ENCODE data around the gene ROBO2. TPM values are rescaled to one million over a fixed set of nuclear protein-coding genes. Genes with fewer than 3 reads are reported as not detected.

The ROBO2 gene
- polyA plus RNA-seq, 2 of the 4 experiments (the other 2 are of a cell fraction), result 0.04 TPM; not detected in 1

GRCh38 chr3:77328690-77329089 lies 288.8 kb downstream of the ROBO2 start:
- no peak overlapping the region for H3K4me2 ChIP-seq
- no peaks in the 10 kb centered on the region for H3K4me1 ChIP-seq
- CTCF ChIA-PET, result no interaction called here
- POLR2A ChIA-PET, result no interaction called here
- no peaks in the 10 kb centered on the region for H3K9me3 ChIP-seq
- TF ChIP-seq KDM1A (IDR thresholded peaks at IDR 0.05; ENCODE audit: low read depth) (no peak), CBX8 (IDR thresholded peaks at IDR 0.05) (no peak), MAX (IDR thresholded peaks at IDR 0.05) (no peak), BHLHE40 (IDR thresholded peaks at IDR 0.05; ENCODE audit: low read depth, low read length) (no peak), POLR2A (IDR thresholded peaks at IDR 0.05; ENCODE audit: low read length) (no peak), HEYL (CRISPR knock-in tag; IDR thresholded peaks at IDR 0.05) (no peak), RFX5 (IDR thresholded peaks at IDR 0.05) (no peak)
- no peak overlapping the region for H3K27ac ChIP-seq
- FAIRE-seq (no peak), DNase-seq (ENCODE audit: low read depth in 1 of 2, low spot score in 1 of 2) (no peak), ATAC-seq (no peak)
- 53% methylated on average over 1 of the region's 1 CpG for WGBS (ENCODE audit: missing lambda C conversion rate)
- H3K4me3 ChIP-seq, result no peak overlapping the region

GRCh38 chr3:77329116-77329515 lies 289.2 kb downstream of the ROBO2 start:
- FAIRE-seq (no peak), ATAC-seq (no peak)
- POLR2A ChIA-PET, result no interaction called here

GRCh38 chr3:77338195-77338594 lies 298.3 kb downstream of the ROBO2 start:
- FAIRE-seq, result no peak
- Histone ChIP-seq H3K27ac (no peak overlapping the region), H3K4me3 (no peak overlapping the region), H3K9me3 (no peaks in the 10 kb centered on the region), H3K4me2 (no peak overlapping the region), H3K4me1 (no peaks in the 10 kb centered on the region)
- ATAC-seq, result no peak
- WGBS (ENCODE audit: missing lambda C conversion rate), result 5% methylated on average over 5 of the region's 5 CpGs
- POLR2A ChIA-PET, result no interaction called here
- DNase-seq (ENCODE audit: low read depth in 1 of 2, low spot score in 1 of 2), result no peak
- CTCF ChIA-PET, result interaction anchor here (1.0 kb wide), 1 partner anchor 10 kb away, joined by 3 read pairs; no protein-coding TSS in a partner anchor
- TF ChIP-seq HOXA7 (CRISPR knock-in tag; IDR thresholded peaks at IDR 0.05) (no peak), SREBF2 (IDR thresholded peaks at IDR 0.05) (no peak), EHMT2 (IDR thresholded peaks at IDR 0.05; ENCODE audit: low read depth) (no peak), FOXS1 (CRISPR knock-in tag; IDR thresholded peaks at IDR 0.05) (no peak), HES2 (IDR thresholded peaks at IDR 0.05) (no peak), EP300 (IDR thresholded peaks at IDR 0.05) (no peak), JUN (IDR thresholded peaks at IDR 0.05) (no peak), PHF8 (IDR thresholded peaks at IDR 0.05; ENCODE audit: borderline replicate concordance, low read depth) (no peak), HDAC2 (IDR thresholded peaks at IDR 0.05) (no peak)

More at GRCh38 chr3:77329116-77329515, 289.2 kb downstream of the ROBO2 start:
- H3K9me3 ChIP-seq, result no peaks in the 10 kb centered on the region
- no peak for DNase-seq (ENCODE audit: low read depth in 1 of 2, low spot score in 1 of 2)
- H3K4me1 ChIP-seq, result no peaks in the 10 kb centered on the region
- H3K4me2 ChIP-seq, result no peak overlapping the region
- no peak for TF ChIP-seq JUNB (IDR thresholded peaks at IDR 0.05)
- TF ChIP-seq CBX2 (IDR thresholded peaks at IDR 0.05; ENCODE audit: borderline replicate concordance, low read depth), result no peak
- no peak for TF ChIP-seq EHF (CRISPR knock-in tag; IDR thresholded peaks at IDR 0.05)
- no peak for TF ChIP-seq PHF8 (IDR thresholded peaks at IDR 0.05; ENCODE audit: borderline replicate concordance, low read depth)
- TF ChIP-seq ELK1 (IDR thresholded peaks at IDR 0.05; ENCODE audit: low read depth, low read length), result no peak
- TF ChIP-seq CBX8 (IDR thresholded peaks at IDR 0.05), result no peak
- no peak for TF ChIP-seq MAX (IDR thresholded peaks at IDR 0.05)
- no peak for TF ChIP-seq ESRRA (IDR thresholded peaks at IDR 0.05; ENCODE audit: borderline replicate concordance, low read length)
- no peak for TF ChIP-seq FOXS1 (CRISPR knock-in tag; IDR thresholded peaks at IDR 0.05)
- no peak for TF ChIP-seq JUN (IDR thresholded peaks at IDR 0.05)
- no peak for TF ChIP-seq RCOR1 (IDR thresholded peaks at IDR 0.05; ENCODE audit: low read depth, low read length)
- TF ChIP-seq CEBPB (IDR thresholded peaks at IDR 0.05), result no peak
- no peak for TF ChIP-seq EHMT2 (IDR thresholded peaks at IDR 0.05; ENCODE audit: low read depth)
- no peak for TF ChIP-seq HDAC2 (IDR thresholded peaks at IDR 0.05)
- TF ChIP-seq USF2 (IDR thresholded peaks at IDR 0.05), result no peak
- CTCF ChIA-PET, result no interaction called here
- no peak overlapping the region for H3K4me3 ChIP-seq
- H3K27ac ChIP-seq, result no peak overlapping the region
- 1% methylated on average over 4 of the region's 4 CpGs for WGBS (ENCODE audit: missing lambda C conversion rate)
